ENCODE measurements around the gene P2RY1.

DNA sequence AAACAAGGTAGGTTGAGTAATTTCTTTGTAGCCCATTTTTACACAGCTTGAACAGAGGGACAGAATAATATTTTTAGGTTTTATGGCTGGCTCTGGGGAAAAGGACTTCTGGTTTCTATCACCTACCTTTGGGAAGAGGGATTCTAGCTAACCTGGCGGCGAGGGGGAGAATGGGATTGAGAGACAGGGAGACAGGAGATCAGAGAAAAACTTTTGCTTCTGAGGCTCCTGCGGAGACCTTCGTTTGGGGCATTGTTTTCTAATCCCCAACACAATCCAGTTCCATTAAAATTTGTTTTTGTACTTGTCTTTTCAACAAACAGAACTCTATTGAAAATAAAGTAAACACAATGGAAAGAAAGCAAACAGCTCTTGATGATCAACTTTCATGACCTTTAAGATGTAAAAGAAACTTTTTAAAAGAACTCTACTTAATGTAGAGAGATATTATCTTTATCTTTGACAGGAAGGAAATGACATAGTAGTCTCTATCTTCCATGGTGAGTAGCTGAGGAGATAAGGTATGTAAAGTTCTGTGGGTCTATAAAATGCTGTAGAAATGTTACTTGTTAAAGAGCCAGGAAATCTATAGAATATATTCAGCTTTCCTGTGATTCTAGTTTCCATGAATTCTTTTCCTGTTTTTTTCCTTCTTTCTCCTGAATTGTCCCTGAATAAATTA, 37.0 kb upstream of the P2RY1 start:
- no peak for TF ChIP-seq SUZ12 (IDR thresholded peaks at IDR 0.05; ENCODE audit: extremely low read depth, insufficient read depth, insufficient read length)
- no peak for TF ChIP-seq ZNF274 (IDR thresholded peaks at IDR 0.05; ENCODE audit: low read depth, low read length)

Measured in NT2/D1 (cell line).